WTC11 (cell line): ENCODE results near the gene NCBP1. TPM values are rescaled to one million over a fixed set of nuclear protein-coding genes. Genes with fewer than 3 reads are reported as not detected.

Source experiments
- ATAC-seq: fragments of 200-7000 bp; cut with Tn5 transposase; 2 replicates; pipeline ENCODE4 v1.10.0; 2021; ENCODE audit warnings: mild to moderate bottlenecking, moderate library complexity
- CTCF ChIA-PET: fragments of 300-600 bp; sonication (Branson Sonifier 250); formaldehyde crosslinking; loops from one replicate; lab custom pipeline; 2021; ENCODE audit warnings: antibody characterized with exemption; lab: Charles Lee
- POLR2A ChIA-PET: fragments of 350-600 bp; sonication (Branson Sonifier 250); formaldehyde crosslinking; loops from one replicate; lab custom pipeline; 2021; ENCODE audit warnings: antibody characterized with exemption; lab: Charles Lee
- DNase-seq: peaks from one replicate; pipeline ENCODE4 v3.0.0; 2021; ENCODE audit warnings: low spot score
- H3K27ac Mint-ChIP-seq: 2 replicates; pipeline ENCODE4 v1.8.0; 2021; ENCODE audit warnings: mixed read lengths
- H3K27me3 Mint-ChIP-seq: 2 replicates; pipeline ENCODE4 v1.8.0; 2021; ENCODE audit warnings: low read depth, mild to moderate bottlenecking, moderate library complexity, mixed read lengths
- H3K36me3 Mint-ChIP-seq: 2 replicates; pipeline ENCODE4 v1.8.0; 2021; ENCODE audit warnings: mixed read lengths
- H3K4me1 Mint-ChIP-seq: 2 replicates; pipeline ENCODE4 v1.8.0; 2022; ENCODE audit warnings: mixed read lengths
- H3K4me3 Mint-ChIP-seq: 2 replicates; pipeline ENCODE4 v1.8.0; 2021; ENCODE audit warnings: mild to moderate bottlenecking, moderate library complexity, mixed read lengths
- H3K9me3 Mint-ChIP-seq: 2 replicates; pipeline ENCODE4 v1.8.0; 2021; ENCODE audit warnings: mixed read lengths
- ARID4B ChIP-seq: sonication (generic); formaldehyde crosslinking; IDR thresholded peaks from 2 replicates; pipeline ENCODE4 v1.8.0; 2023; ENCODE audit warnings: missing genetic modification reagents, mild to moderate bottlenecking, borderline replicate concordance
- EMX1 ChIP-seq: fragments of 250-450 bp; sonication (Bioruptor Pico); IDR thresholded peaks from 2 replicates; pipeline ENCODE4 v1.8.0; 2021; ENCODE audit warnings: mild to moderate bottlenecking
- FOXJ3 ChIP-seq: sonication (generic); formaldehyde crosslinking; IDR thresholded peaks from 2 replicates; pipeline ENCODE4 v1.9.0; 2021; ENCODE audit warnings: missing genetic modification reagents, mild to moderate bottlenecking, borderline replicate concordance
- GTF2I ChIP-seq: fragments of 250-450 bp; sonication (Bioruptor Pico); conservative IDR thresholded peaks from 2 replicates; pipeline ENCODE4 v1.4.0; 2021; ENCODE audit warnings: mild to moderate bottlenecking
- IRF2 ChIP-seq: sonication (generic); formaldehyde crosslinking; IDR thresholded peaks from 2 replicates; pipeline ENCODE4 v1.8.0; 2022; ENCODE audit warnings: low read depth, missing genetic modification reagents, borderline replicate concordance
- MAX ChIP-seq: sonication (generic); formaldehyde crosslinking; IDR thresholded peaks from 2 replicates; pipeline ENCODE4 v1.8.0; 2022; ENCODE audit warnings: mild to moderate bottlenecking, missing genetic modification reagents
- TEAD4 ChIP-seq: sonication (generic); formaldehyde crosslinking; IDR thresholded peaks from 2 replicates; pipeline ENCODE4 v1.8.0; 2022; ENCODE audit warnings: mild to moderate bottlenecking, missing genetic modification reagents
- ZNF396 ChIP-seq: fragments of 250-450 bp; sonication (Bioruptor Pico); IDR thresholded peaks from 2 replicates; pipeline ENCODE4 v1.8.0; 2021; ENCODE audit warnings: mild to moderate bottlenecking, moderate library complexity, borderline replicate concordance
- ZNF671 ChIP-seq: fragments of 250-450 bp; sonication (Bioruptor Pico); IDR thresholded peaks from 2 replicates; pipeline ENCODE4 v1.8.0; 2021; ENCODE audit warnings: mild to moderate bottlenecking
- total RNA-seq: library from RNA; stranded (reverse); gene quantifications from 3 replicates; pipeline ENCODE4 v1.2.3, GENCODE V29; 2021
- TF ChIP-seq, protein P1 (sequence below): sonication (generic); formaldehyde crosslinking; IDR thresholded peaks from 2 replicates; pipeline ENCODE4 v1.8.1; 2022; ENCODE audit warnings: mild to moderate bottlenecking, moderate library complexity, missing genetic modification reagents
- TF ChIP-seq, protein P2 (sequence below): sonication (generic); formaldehyde crosslinking; IDR thresholded peaks from 2 replicates; pipeline ENCODE4 v1.8.1; 2023; ENCODE audit warnings: mild to moderate bottlenecking, missing genetic modification reagents, moderate library complexity
- TF ChIP-seq, protein P3 (sequence below): sonication (generic); formaldehyde crosslinking; IDR thresholded peaks from 2 replicates; pipeline ENCODE4 v1.8.0; 2023; ENCODE audit warnings: mild to moderate bottlenecking, missing genetic modification reagents
- TF ChIP-seq, protein P4 (sequence below): sonication (generic); formaldehyde crosslinking; IDR thresholded peaks from 2 replicates; pipeline ENCODE4 v1.8.1; 2023; ENCODE audit warnings: mild to moderate bottlenecking, missing genetic modification reagents, moderate library complexity
- TF ChIP-seq, protein P5 (sequence below): fragments of 250-450 bp; sonication (Bioruptor Pico); IDR thresholded peaks from 2 replicates; pipeline ENCODE4 v1.9.0; 2021; ENCODE audit warnings: mild to moderate bottlenecking
- TF ChIP-seq, protein P6 (sequence below): sonication (generic); formaldehyde crosslinking; IDR thresholded peaks from 2 replicates; pipeline ENCODE4 v1.8.0; 2023; ENCODE audit warnings: missing genetic modification reagents

Gene NCBP1
- total RNA-seq, 1 experiment from 2014 or later, result 61.1 TPM

DNA sequence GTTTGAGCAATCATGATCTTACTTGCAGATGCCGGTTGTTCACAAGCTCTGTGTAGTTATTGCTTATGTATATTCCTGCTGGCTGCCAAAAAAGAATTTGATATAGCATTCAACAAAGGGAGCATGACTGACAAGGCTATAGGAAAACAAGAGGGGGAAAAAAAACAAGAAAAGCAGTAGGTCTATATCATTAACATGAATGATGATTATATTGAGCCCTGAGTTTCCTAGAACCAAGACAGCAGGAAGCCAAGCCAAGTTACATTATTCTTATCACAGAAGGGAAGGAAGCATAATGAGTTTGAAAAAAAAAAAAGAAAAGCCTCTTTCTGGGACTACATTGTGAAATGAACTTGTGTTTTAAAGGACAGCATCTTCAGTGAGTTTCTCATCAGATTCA lies 41.5 kb upstream of the NCBP1 start:
- no peaks in the 10 kb centered on the region for H3K27me3 Mint-ChIP-seq
- no peak overlapping the region for H3K27ac Mint-ChIP-seq
- ATAC-seq (no peak), DNase-seq (no peak)
- peaks cover 9% of the 10 kb centered on the region for H3K36me3 Mint-ChIP-seq
- no peak overlapping the region for H3K4me3 Mint-ChIP-seq
- peaks cover 9% of the 10 kb centered on the region for H3K9me3 Mint-ChIP-seq
- CTCF ChIA-PET, result interaction anchor here (1.6 kb wide), 1 partner anchor 118 kb away, joined by 4 read pairs; no protein-coding TSS in a partner anchor
- TF ChIP-seq, protein P1, sequence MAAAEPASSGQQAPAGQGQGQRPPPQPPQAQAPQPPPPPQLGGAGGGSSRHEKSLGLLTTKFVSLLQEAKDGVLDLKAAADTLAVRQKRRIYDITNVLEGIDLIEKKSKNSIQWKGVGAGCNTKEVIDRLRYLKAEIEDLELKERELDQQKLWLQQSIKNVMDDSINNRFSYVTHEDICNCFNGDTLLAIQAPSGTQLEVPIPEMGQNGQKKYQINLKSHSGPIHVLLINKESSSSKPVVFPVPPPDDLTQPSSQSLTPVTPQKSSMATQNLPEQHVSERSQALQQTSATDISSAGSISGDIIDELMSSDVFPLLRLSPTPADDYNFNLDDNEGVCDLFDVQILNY (CRISPR knock-in tag), result no peak
- no peak for TF ChIP-seq FOXJ3
- TF ChIP-seq EMX1 (CRISPR knock-in tag), result no peak
- TF ChIP-seq, protein P2, sequence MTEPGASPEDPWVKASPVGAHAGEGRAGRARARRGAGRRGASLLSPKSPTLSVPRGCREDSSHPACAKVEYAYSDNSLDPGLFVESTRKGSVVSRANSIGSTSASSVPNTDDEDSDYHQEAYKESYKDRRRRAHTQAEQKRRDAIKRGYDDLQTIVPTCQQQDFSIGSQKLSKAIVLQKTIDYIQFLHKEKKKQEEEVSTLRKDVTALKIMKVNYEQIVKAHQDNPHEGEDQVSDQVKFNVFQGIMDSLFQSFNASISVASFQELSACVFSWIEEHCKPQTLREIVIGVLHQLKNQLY (CRISPR knock-in tag), result no peak
- no peak for TF ChIP-seq TEAD4 (CRISPR knock-in tag)
- no peak for TF ChIP-seq MAX (CRISPR knock-in tag)
- no peak for TF ChIP-seq IRF2
- no peak for TF ChIP-seq ARID4B
- TF ChIP-seq, protein P3, sequence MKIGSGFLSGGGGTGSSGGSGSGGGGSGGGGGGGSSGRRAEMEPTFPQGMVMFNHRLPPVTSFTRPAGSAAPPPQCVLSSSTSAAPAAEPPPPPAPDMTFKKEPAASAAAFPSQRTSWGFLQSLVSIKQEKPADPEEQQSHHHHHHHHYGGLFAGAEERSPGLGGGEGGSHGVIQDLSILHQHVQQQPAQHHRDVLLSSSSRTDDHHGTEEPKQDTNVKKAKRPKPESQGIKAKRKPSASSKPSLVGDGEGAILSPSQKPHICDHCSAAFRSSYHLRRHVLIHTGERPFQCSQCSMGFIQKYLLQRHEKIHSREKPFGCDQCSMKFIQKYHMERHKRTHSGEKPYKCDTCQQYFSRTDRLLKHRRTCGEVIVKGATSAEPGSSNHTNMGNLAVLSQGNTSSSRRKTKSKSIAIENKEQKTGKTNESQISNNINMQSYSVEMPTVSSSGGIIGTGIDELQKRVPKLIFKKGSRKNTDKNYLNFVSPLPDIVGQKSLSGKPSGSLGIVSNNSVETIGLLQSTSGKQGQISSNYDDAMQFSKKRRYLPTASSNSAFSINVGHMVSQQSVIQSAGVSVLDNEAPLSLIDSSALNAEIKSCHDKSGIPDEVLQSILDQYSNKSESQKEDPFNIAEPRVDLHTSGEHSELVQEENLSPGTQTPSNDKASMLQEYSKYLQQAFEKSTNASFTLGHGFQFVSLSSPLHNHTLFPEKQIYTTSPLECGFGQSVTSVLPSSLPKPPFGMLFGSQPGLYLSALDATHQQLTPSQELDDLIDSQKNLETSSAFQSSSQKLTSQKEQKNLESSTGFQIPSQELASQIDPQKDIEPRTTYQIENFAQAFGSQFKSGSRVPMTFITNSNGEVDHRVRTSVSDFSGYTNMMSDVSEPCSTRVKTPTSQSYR (CRISPR knock-in tag), result no peak
- POLR2A ChIA-PET, result no interaction called here
- peaks cover 8% of the 10 kb centered on the region for H3K4me1 Mint-ChIP-seq

GRCh38 chr9:97593960-97594359 lies 39.7 kb upstream of the NCBP1 start:
- Mint-ChIP-seq H3K27ac (no peak overlapping the region), H3K9me3 (no peaks in the 10 kb centered on the region), H3K27me3 (no peaks in the 10 kb centered on the region), H3K4me3 (no peak overlapping the region), H3K36me3 (no peaks in the 10 kb centered on the region), H3K4me1 (peaks cover 12% of the 10 kb centered on the region)
- POLR2A ChIA-PET, result no interaction called here
- CTCF ChIA-PET, result interaction anchor here (0.8 to 2.6 kb wide), 8 partner anchors 66 to 737 kb away, joined by 3 to 13 read pairs (median 3); partner anchors contain the start of gene TMOD1
- ATAC-seq, result no peak
- TF ChIP-seq, protein P4, sequence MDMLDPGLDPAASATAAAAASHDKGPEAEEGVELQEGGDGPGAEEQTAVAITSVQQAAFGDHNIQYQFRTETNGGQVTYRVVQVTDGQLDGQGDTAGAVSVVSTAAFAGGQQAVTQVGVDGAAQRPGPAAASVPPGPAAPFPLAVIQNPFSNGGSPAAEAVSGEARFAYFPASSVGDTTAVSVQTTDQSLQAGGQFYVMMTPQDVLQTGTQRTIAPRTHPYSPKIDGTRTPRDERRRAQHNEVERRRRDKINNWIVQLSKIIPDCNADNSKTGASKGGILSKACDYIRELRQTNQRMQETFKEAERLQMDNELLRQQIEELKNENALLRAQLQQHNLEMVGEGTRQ (CRISPR knock-in tag), result no peak
- no peak for TF ChIP-seq GTF2I (CRISPR knock-in tag)
- TF ChIP-seq, protein P5, sequence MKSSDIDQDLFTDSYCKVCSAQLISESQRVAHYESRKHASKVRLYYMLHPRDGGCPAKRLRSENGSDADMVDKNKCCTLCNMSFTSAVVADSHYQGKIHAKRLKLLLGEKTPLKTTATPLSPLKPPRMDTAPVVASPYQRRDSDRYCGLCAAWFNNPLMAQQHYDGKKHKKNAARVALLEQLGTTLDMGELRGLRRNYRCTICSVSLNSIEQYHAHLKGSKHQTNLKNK (CRISPR knock-in tag), result no peak
- TF ChIP-seq ZNF396 (CRISPR knock-in tag), result no peak
- no peak for TF ChIP-seq ZNF671 (CRISPR knock-in tag)
- no peak for TF ChIP-seq IRF2
- TF ChIP-seq, protein P6, sequence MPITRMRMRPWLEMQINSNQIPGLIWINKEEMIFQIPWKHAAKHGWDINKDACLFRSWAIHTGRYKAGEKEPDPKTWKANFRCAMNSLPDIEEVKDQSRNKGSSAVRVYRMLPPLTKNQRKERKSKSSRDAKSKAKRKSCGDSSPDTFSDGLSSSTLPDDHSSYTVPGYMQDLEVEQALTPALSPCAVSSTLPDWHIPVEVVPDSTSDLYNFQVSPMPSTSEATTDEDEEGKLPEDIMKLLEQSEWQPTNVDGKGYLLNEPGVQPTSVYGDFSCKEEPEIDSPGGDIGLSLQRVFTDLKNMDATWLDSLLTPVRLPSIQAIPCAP (CRISPR knock-in tag), result no peak
- no peak for DNase-seq
